Mesendoderm (in vitro differentiated cells): ENCODE results near the gene FTO.

Experiments
- DNase-seq: peaks from one replicate; pipeline ENCODE4 v3.0.0; 2013
- H2AK5ac ChIP-seq: 2 replicates; pipeline ENCODE4 v1.6.1; 2013; ENCODE audit warnings: low read length, inconsistent platforms
- H2BK120ac ChIP-seq: 2 replicates; pipeline ENCODE4 v1.6.1; 2013; ENCODE audit warnings: low read depth, mild to moderate bottlenecking, low read length, moderate library complexity, mixed read lengths
- H2BK15ac ChIP-seq: replicated peaks from 2 replicates; pipeline ENCODE4 v1.6.1; 2013; ENCODE audit warnings: low read depth, mild to moderate bottlenecking, moderate library complexity
- H2BK5ac ChIP-seq: 2 replicates; pipeline ENCODE4 v1.6.1; 2013; ENCODE audit warnings: low read length, inconsistent platforms
- H3K18ac ChIP-seq: 2 replicates; pipeline ENCODE4 v1.6.1; 2013; ENCODE audit warnings: mild to moderate bottlenecking, low read length, mixed read lengths
- H3K23ac ChIP-seq: one replicate; pipeline ENCODE4 v1.6.1; 2013; ENCODE audit warnings: low read length
- H3K27ac ChIP-seq: 2 replicates; pipeline ENCODE4 v1.5.1; 2013; ENCODE audit warnings: low read depth, mild to moderate bottlenecking, inconsistent platforms, low read length, moderate library complexity
- H3K27me3 ChIP-seq: 2 replicates; pipeline ENCODE4 v1.6.1; 2013; ENCODE audit warnings: low read length, control low read depth, mild to moderate bottlenecking, inconsistent platforms; ENCODE audit not compliant: insufficient read depth, poor library complexity
- H3K36me3 ChIP-seq: 2 replicates; pipeline ENCODE4 v1.6.1; 2013; ENCODE audit warnings: low read length, inconsistent platforms; ENCODE audit not compliant: control insufficient read depth, insufficient read depth
- H3K4ac ChIP-seq: one replicate; pipeline ENCODE4 v1.6.1; 2013; ENCODE audit warnings: low read depth, mild to moderate bottlenecking, low read length, moderate library complexity
- H3K4me1 ChIP-seq: 2 replicates; pipeline ENCODE4 v1.6.1; 2013; ENCODE audit warnings: low read depth, low read length, inconsistent platforms; ENCODE audit not compliant: control insufficient read depth
- H3K4me2 ChIP-seq: 2 replicates; pipeline ENCODE4 v1.6.1; 2013; ENCODE audit warnings: low read length
- H3K4me3 ChIP-seq: 2 replicates; pipeline ENCODE4 v1.5.1; 2013; ENCODE audit warnings: mild to moderate bottlenecking, low read length
- H3K56ac ChIP-seq: one replicate; pipeline ENCODE4 v1.6.1; 2013; ENCODE audit warnings: low read length
- H3K79me1 ChIP-seq: 2 replicates; pipeline ENCODE4 v1.6.1; 2013; ENCODE audit warnings: low read length, inconsistent platforms
- H3K79me2 ChIP-seq: 2 replicates; pipeline ENCODE4 v1.6.1; 2013; ENCODE audit warnings: mild to moderate bottlenecking, low read length; ENCODE audit not compliant: control insufficient read depth, insufficient read depth
- H3K9ac ChIP-seq: 2 replicates; pipeline ENCODE4 v1.6.1; 2013; ENCODE audit warnings: low read length, inconsistent platforms
- H4K5ac ChIP-seq: one replicate; pipeline ENCODE4 v1.6.1; 2013; ENCODE audit warnings: low read length
- H4K8ac ChIP-seq: one replicate; pipeline ENCODE4 v1.6.1; 2013; ENCODE audit warnings: low read depth, mild to moderate bottlenecking, control low read depth, low read length, moderate library complexity
- WGBS: extraction: QIAGEN DNeasy Blood & Tissue Kit; methylation state at CpG from one replicate; pipeline ENCODE4 v1.1.7; 2013; ENCODE audit warnings: low lambda C conversion rate, missing lambda C conversion rate; ENCODE audit not compliant: insufficient coverage; ENCODE audit errors: extremely low coverage; 5-methylcytosine and 5-hydroxymethylcytosine counted together

Gene FTO

GRCh38 chr16:53668869-53669268 lies 35.1 kb upstream of the FTO start:
- H2BK120ac ChIP-seq: no peak overlapping the region
- no peak overlapping the region for H3K56ac ChIP-seq
- no peak overlapping the region for H3K4ac ChIP-seq
- DNase-seq: no peak
- no peak overlapping the region for H4K5ac ChIP-seq
- no peak overlapping the region for H3K4me3 ChIP-seq
- H3K9ac ChIP-seq: no peak overlapping the region
- no peak overlapping the region for H2BK5ac ChIP-seq
- no peaks in the 10 kb centered on the region for H3K27me3 ChIP-seq
- no peak overlapping the region for H3K4me2 ChIP-seq
- H3K23ac ChIP-seq: no peak overlapping the region
- no peak overlapping the region for H2AK5ac ChIP-seq
- WGBS: no CpG with 5 or more reads among the region's 2 CpGs
- H3K4me1 ChIP-seq: no peaks in the 10 kb centered on the region
- no peak overlapping the region for H3K18ac ChIP-seq
- H3K36me3 ChIP-seq: no peaks in the 10 kb centered on the region
- no peaks in the 10 kb centered on the region for H3K79me2 ChIP-seq
- H3K27ac ChIP-seq: no peak overlapping the region
- H3K79me1 ChIP-seq: no peaks in the 10 kb centered on the region
- no peak overlapping the region for H2BK15ac ChIP-seq
- no peak overlapping the region for H4K8ac ChIP-seq

GRCh38 chr16:53672461-53672860 lies 31.5 kb upstream of the FTO start:
- H3K79me2 ChIP-seq: no peaks in the 10 kb centered on the region
- H3K9ac ChIP-seq: no peak overlapping the region
- H3K4ac ChIP-seq: no peak overlapping the region
- H3K27ac ChIP-seq: no peak overlapping the region
- H2BK5ac ChIP-seq: no peak overlapping the region
- no peaks in the 10 kb centered on the region for H3K36me3 ChIP-seq
- H2BK120ac ChIP-seq: no peak overlapping the region
- no peaks in the 10 kb centered on the region for H3K79me1 ChIP-seq
- H3K4me1 ChIP-seq: no peaks in the 10 kb centered on the region
- H3K4me2 ChIP-seq: no peak overlapping the region
- no peak overlapping the region for H3K18ac ChIP-seq
- no peak overlapping the region for H3K56ac ChIP-seq
- no peak overlapping the region for H3K23ac ChIP-seq
- H4K5ac ChIP-seq: no peak overlapping the region
- no peak for DNase-seq
- no peak overlapping the region for H2AK5ac ChIP-seq
- no peak overlapping the region for H2BK15ac ChIP-seq
- H3K4me3 ChIP-seq: no peak overlapping the region
- H4K8ac ChIP-seq: no peak overlapping the region
- no peaks in the 10 kb centered on the region for H3K27me3 ChIP-seq

DNA sequence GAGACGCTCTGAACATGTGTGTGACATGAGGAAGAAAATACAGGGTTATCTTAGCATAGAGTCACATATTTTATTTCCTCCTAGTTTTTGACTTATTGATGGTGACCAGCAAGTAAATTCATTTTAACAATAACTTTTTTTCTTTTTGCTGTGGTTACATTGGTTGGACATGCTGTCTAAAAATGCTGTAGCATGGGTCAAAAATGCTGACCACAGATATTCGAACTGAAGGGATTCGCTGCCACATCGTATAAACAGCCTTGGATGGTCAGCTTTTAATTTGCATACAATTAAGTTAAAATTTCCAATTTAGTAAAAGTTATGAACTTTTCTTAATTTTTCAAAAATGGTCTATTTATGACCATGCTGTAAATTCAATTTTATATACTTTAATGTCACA lies 30.8 kb upstream of the FTO start:
- H3K36me3 ChIP-seq: no peaks in the 10 kb centered on the region
- H3K79me1 ChIP-seq: no peaks in the 10 kb centered on the region
- H2BK15ac ChIP-seq: no peak overlapping the region
- no peak overlapping the region for H3K4me3 ChIP-seq
- no peak overlapping the region for H3K9ac ChIP-seq
- H3K56ac ChIP-seq: no peak overlapping the region
- H3K18ac ChIP-seq: no peak overlapping the region
- no peak overlapping the region for H3K4ac ChIP-seq
- H4K5ac ChIP-seq: no peak overlapping the region
- no CpG with 5 or more reads among the region's 4 CpGs for WGBS
- H3K23ac ChIP-seq: no peak overlapping the region
- no peak overlapping the region for H2BK5ac ChIP-seq
- no peaks in the 10 kb centered on the region for H3K79me2 ChIP-seq
- no peak overlapping the region for H4K8ac ChIP-seq
- H2AK5ac ChIP-seq: no peak overlapping the region
- no peak overlapping the region for H3K27ac ChIP-seq
- no peak for DNase-seq
- H3K4me2 ChIP-seq: no peak overlapping the region
- H3K4me1 ChIP-seq: no peaks in the 10 kb centered on the region
- no peaks in the 10 kb centered on the region for H3K27me3 ChIP-seq
- H2BK120ac ChIP-seq: no peak overlapping the region

DNA sequence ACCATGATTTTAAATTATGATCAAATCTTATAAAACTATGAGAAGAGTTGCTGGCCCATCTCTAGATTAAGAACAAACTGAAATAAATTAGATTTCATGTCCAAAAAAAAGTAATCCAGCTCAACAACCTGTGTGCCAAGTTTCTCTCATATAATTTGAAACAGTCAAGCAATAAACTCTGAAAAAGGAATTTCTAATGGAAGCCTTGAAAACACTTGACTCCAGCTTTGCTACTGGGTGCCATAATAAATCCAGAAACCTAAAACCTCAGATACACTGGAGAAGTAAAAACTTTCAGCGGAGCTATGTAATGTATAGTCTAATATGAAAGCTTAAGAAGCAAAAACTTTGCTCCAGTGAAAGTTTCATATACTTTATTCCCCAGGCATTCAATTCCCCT lies 25.8 kb upstream of the FTO start:
- DNase-seq: no peak
- Histone ChIP-seq H3K27ac (no peak overlapping the region), H3K4ac (no peak overlapping the region), H3K56ac (no peak overlapping the region), H4K5ac (no peak overlapping the region), H2BK5ac (no peak overlapping the region), H3K18ac (no peak overlapping the region), H3K4me1 (no peaks in the 10 kb centered on the region), H4K8ac (no peak overlapping the region), H3K79me2 (no peaks in the 10 kb centered on the region), H2BK15ac (no peak overlapping the region), H3K4me3 (no peak overlapping the region), H3K23ac (no peak overlapping the region), H3K27me3 (no peaks in the 10 kb centered on the region), H3K9ac (no peak overlapping the region), H3K36me3 (no peaks in the 10 kb centered on the region), H2BK120ac (no peak overlapping the region), H3K79me1 (no peaks in the 10 kb centered on the region), H2AK5ac (no peak overlapping the region), H3K4me2 (no peak overlapping the region)
- no CpG with 5 or more reads among the region's 1 CpG for WGBS

DNA sequence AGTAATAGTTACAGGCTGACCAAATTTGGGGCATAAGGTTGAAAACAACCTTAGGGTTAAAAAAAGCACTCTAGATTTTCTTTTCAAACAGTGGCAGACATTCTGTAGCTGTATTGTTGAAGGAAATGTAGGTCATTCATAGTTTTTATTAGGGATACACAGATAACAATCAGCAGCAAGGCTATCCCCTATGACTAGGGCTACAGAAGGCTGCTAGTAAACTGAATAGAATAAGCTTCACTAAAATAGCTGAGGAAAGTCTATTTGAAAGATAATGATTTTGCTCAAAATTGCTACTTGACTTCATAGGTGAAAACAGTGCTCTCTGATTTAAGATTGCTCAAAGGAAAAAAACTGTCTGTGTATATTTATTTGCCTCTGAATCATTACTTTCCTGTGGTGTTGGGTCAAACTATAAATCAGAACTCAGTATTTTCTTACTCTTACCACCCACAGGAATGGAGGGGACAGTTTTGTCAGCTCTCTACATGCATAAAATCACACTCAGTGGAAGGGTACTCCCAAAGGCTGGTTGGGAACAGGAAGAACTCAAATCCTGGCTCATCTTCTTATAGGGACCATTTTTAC lies 25.1 kb upstream of the FTO start:
- Histone ChIP-seq H3K79me1 (no peaks in the 10 kb centered on the region), H3K36me3 (no peaks in the 10 kb centered on the region), H2AK5ac (no peak overlapping the region), H3K27ac (no peak overlapping the region), H3K23ac (no peak overlapping the region), H3K18ac (no peak overlapping the region), H3K27me3 (no peaks in the 10 kb centered on the region), H2BK120ac (no peak overlapping the region), H3K9ac (no peak overlapping the region), H3K4ac (no peak overlapping the region), H3K4me2 (no peak overlapping the region), H4K5ac (no peak overlapping the region), H2BK15ac (no peak overlapping the region), H2BK5ac (no peak overlapping the region), H3K79me2 (no peaks in the 10 kb centered on the region), H3K56ac (no peak overlapping the region), H4K8ac (no peak overlapping the region), H3K4me3 (no peak overlapping the region), H3K4me1 (no peaks in the 10 kb centered on the region)
- DNase-seq: no peak

DNA sequence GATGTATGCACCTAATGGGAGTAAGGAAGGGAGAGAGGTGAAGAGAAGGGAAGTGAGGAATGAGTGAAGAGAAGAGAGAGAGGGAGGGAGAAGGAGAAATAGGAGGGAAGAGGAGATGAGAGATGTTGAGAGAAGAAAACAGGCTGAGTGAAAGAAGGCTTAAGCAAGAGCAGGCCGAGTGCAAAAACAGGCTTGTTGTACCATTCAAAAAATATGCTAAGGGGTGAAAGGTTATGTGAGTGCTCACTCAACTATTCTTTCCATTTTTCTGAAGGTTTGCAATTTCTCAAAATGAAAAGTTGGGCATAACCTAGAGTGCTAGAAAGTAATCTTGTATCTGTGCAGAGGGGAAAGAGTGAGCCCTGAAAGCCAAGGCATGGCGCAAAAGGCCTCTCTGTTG lies 23.2 kb upstream of the FTO start:
- H3K4me2 ChIP-seq: no peak overlapping the region
- no peaks in the 10 kb centered on the region for H3K4me1 ChIP-seq
- no peak overlapping the region for H2BK15ac ChIP-seq
- no peak overlapping the region for H2BK5ac ChIP-seq
- H4K5ac ChIP-seq: no peak overlapping the region
- H2BK120ac ChIP-seq: no peak overlapping the region
- H3K9ac ChIP-seq: no peak overlapping the region
- H4K8ac ChIP-seq: no peak overlapping the region
- no peaks in the 10 kb centered on the region for H3K27me3 ChIP-seq
- DNase-seq: no peak
- peak overlapping the region; percentile 34 for H3K23ac ChIP-seq
- H3K79me1 ChIP-seq: no peaks in the 10 kb centered on the region
- H3K27ac ChIP-seq: no peak overlapping the region
- no peak overlapping the region for H3K4ac ChIP-seq
- no peaks in the 10 kb centered on the region for H3K79me2 ChIP-seq
- H3K56ac ChIP-seq: no peak overlapping the region
- no peak overlapping the region for H2AK5ac ChIP-seq
- no peak overlapping the region for H3K18ac ChIP-seq
- no peak overlapping the region for H3K4me3 ChIP-seq
- H3K36me3 ChIP-seq: no peaks in the 10 kb centered on the region
- WGBS: no CpG with 5 or more reads among the region's 2 CpGs
